Transverse colon (tissue), 4 donors: ENCODE data around the gene PCDHA1. TPM values are rescaled to one million over a fixed set of nuclear protein-coding genes. Genes with fewer than 3 reads are reported as not detected.
"Not testable (repeated sequence)": the region's sequence is repeated elsewhere in the genome, so short reads cannot be mapped to it uniquely, and the experiment has no call there.

Experiments
- DNase-seq: peaks from one replicate; pipeline ENCODE4 v3.0.0-alpha.2; 2019
- H3K27ac ChIP-seq, 4 donors: fragments of 200-600 bp; sonication (generic); 2 replicates each; pipeline ENCODE4 v1.5.1; 2016 to 2018; ENCODE audit warnings: inconsistent platforms in 4 of 4
- H3K27me3 ChIP-seq: fragments of 200-600 bp; sonication (generic); 2 replicates; pipeline ENCODE4 v1.5.1; 2017; ENCODE audit warnings: inconsistent platforms
- H3K36me3 ChIP-seq, 4 donors: fragments of 200-600 bp; sonication (generic); 2 replicates each; pipeline ENCODE4 v1.5.1; 2017 to 2019; ENCODE audit warnings: inconsistent platforms in 4 of 4
- H3K4me1 ChIP-seq, 4 donors: fragments of 200-600 bp; sonication (generic); 2 replicates each; pipeline ENCODE4 v1.5.1; 2017 to 2020; ENCODE audit warnings: inconsistent platforms in 4 of 4
- H3K4me3 ChIP-seq, 4 donors: fragments of 200-600 bp; sonication (generic); 1 replicate in 1 of 4; 2 replicates in 3 of 4; pipeline versions ENCODE4 v1.5.1 to v1.6.1; 2017 to 2019; ENCODE audit warnings: inconsistent platforms in 4 of 4
- H3K9me3 ChIP-seq, 2 donors: fragments of 200-600 bp; sonication (generic); 2 replicates each; pipeline ENCODE4 v1.5.1; 2017 to 2019; ENCODE audit warnings: inconsistent platforms in 2 of 2
- EP300 ChIP-seq: sonication (generic); formaldehyde crosslinking; IDR thresholded peaks from one replicate; pipeline ENCODE4 v1.6.1; 2017; ENCODE audit warnings: antibody characterized with exemption, low read depth
- POLR2A ChIP-seq: fragments of 450-650 bp; IDR thresholded peaks from one replicate; pipeline ENCODE4 v1.6.1; 2016; ENCODE audit warnings: antibody characterized with exemption, mild to moderate bottlenecking, moderate library complexity
- POLR2AphosphoS5 ChIP-seq, 3 donors: sonication (generic); formaldehyde crosslinking; IDR thresholded peaks; one replicate each; pipeline ENCODE4 v1.6.1; 2016; ENCODE audit warnings: antibody characterized with exemption in 3 of 3
- WGBS, 2 donors: methylation state at CpG; one replicate each; pipeline ENCODE4 v1.1.5; 2018; ENCODE audit warnings: low coverage in 1 of 2; 5-methylcytosine and 5-hydroxymethylcytosine counted together
- in situ Hi-C, 4 donors: fragments of 200-750 bp; cut with MboI; loops; one replicate each; pipeline versions ENCODE4 v1.15.0 to v1.15.1; 2017; ENCODE audit warnings: low sequenced_read_pairs in 3 of 4, low pct_ligation_motif_present in 1 of 4, low pct_unique_long_range_greater_than_20kb in 1 of 4
- intact Hi-C: fragments of 100-400 bp; cut with DNase I; formaldehyde crosslinking; loops from one replicate; pipeline ENCODE4 v1.15.1; 2023; ENCODE audit warnings: low total_unique reads
- total RNA-seq, 4 donors: library from RNA; depleted of rRNA; stranded (reverse); fragments of >200 nt; gene quantifications; one replicate each; pipeline ENCODE4 v1.1.0, GENCODE V29; 2016
- TF ChIP-seq, protein P1 (sequence below), 5 experiments: fragments of 200-600 bp in 3 of 5; fragments of 450-650 bp in 2 of 5; sonication (generic) in 3 of 5; IDR thresholded peaks; 1 replicate in 2 of 5; 2 replicates in 3 of 5; pipeline ENCODE4 v1.5.1; 2016 to 2017; ENCODE audit warnings: antibody characterized with exemption in 5 of 5, inconsistent platforms in 3 of 5, mild to moderate bottlenecking in 2 of 5, moderate library complexity in 1 of 5

Gene PCDHA1
- total RNA-seq, 4 donors from 2014 or later = 0.14 TPM; not detected in 3

DNA sequence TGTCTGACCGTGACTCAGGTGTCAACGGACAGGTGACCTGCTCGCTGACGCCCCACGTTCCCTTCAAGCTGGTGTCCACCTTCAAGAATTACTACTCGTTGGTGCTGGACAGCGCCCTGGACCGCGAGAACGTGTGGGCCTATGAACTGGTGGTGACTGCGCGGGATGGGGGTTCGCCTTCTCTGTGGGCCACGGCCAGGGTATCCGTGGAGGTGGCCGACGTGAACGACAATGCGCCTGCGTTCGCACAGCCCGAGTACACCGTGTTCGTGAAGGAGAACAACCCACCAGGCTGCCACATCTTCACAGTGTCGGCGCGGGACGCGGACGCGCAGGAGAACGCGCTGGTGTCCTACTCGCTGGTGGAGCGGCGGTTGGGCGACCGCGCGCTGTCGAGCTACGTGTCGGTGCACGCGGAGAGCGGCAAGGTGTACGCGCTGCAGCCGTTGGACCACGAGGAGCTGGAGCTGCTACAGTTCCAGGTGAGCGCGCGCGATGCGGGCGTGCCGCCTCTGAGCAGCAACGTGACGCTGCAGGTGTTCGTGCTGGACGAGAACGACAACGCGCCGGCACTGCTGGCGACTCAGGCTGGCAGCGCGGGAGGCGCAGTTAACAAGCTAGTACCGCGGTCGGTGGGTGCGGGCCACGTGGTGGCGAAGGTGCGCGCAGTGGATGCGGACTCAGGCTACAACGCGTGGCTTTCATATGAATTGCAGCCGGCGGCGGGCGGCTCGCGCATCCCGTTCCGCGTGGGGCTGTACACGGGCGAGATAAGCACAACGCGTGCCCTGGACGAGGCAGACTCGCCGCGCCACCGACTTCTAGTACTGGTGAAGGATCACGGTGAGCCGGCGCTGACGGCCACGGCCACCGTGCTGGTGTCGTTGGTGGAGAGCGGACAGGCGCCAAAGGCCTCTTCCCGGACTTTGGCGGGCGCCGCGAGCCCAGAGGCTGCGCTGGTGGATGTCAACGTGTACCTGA is 84.6 kb downstream of the PCDHA1 start:
- WGBS, 2 donors = 86% methylated on average over 88 of the region's 114 CpGs; no CpG with 5 or more reads in 1 of the 2 donors
- DNase-seq = no peak
- Histone ChIP-seq H3K9me3 (peaks cover 17 to 20% of the 10 kb centered on the region in 2 donors), H3K27ac (no peak overlapping the region), H3K36me3 (no peaks in the 10 kb centered on the region), H3K4me3 (no peak overlapping the region), H3K4me1 (no peaks in the 10 kb centered on the region), H3K27me3 (no peaks in the 10 kb centered on the region)
- in situ Hi-C loops (no loop called here), intact Hi-C loops (no loop called here)
- TF ChIP-seq, protein P1, sequence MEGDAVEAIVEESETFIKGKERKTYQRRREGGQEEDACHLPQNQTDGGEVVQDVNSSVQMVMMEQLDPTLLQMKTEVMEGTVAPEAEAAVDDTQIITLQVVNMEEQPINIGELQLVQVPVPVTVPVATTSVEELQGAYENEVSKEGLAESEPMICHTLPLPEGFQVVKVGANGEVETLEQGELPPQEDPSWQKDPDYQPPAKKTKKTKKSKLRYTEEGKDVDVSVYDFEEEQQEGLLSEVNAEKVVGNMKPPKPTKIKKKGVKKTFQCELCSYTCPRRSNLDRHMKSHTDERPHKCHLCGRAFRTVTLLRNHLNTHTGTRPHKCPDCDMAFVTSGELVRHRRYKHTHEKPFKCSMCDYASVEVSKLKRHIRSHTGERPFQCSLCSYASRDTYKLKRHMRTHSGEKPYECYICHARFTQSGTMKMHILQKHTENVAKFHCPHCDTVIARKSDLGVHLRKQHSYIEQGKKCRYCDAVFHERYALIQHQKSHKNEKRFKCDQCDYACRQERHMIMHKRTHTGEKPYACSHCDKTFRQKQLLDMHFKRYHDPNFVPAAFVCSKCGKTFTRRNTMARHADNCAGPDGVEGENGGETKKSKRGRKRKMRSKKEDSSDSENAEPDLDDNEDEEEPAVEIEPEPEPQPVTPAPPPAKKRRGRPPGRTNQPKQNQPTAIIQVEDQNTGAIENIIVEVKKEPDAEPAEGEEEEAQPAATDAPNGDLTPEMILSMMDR (IDR thresholded peaks at IDR 0.05) = no peak
- no peak for TF ChIP-seq POLR2A

DNA sequence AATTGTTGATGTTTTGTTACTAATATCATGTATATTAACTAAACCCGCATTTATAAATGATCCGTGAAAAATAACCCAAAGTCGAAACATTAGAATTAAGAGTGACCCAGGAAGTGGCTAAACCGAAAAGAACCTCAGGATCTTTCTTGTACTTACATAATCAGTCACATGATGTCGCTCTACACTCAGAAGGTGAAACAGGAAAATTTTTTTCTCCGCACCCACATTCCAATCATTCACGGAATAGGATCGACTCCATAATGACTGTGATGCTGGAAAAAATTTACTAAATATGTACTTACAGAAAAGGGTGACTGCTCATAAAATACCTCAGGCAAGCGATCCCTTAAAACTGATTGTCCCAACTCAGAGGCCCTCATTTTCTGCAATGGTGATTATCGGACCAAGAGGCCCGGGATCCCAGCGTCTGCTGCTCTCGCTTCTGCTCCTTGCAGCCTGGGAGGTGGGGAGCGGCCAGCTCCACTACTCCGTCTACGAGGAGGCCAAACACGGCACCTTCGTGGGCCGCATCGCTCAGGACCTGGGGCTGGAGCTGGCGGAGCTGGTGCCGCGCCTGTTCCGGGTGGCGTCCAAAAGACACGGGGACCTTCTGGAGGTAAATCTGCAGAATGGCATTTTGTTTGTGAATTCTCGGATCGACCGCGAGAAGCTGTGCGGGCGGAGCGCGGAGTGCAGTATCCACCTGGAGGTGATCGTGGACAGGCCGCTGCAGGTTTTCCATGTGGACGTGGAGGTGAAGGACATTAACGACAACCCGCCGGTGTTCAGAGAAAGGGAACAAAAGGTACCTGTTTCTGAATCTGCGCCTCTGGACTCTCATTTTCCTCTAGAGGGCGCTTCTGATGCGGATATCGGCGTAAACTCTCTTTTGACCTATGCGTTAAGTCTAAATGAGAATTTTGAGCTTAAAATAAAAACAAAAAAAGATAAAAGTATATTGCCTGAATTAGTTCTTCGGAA is 89.4 kb downstream of the PCDHA1 start, which contains the start of gene PCDHA12:
TSS of gene PCDHA12 (plus strand) at position 224 of the 981 bp plus-strand sequence. CDS start at position 389, 165 bp downstream.
- Histone ChIP-seq H3K27ac (no peak within 1 kb of the TSS), H3K9me3 (peaks cover 0 to 45% of the 10 kb centered on the region in 2 donors), H3K4me3 (no peak within 1 kb of the TSS), H3K4me1 (no peaks in the 10 kb centered on the region), H3K36me3 (no peaks in the 10 kb centered on the region), H3K27me3 (peaks cover 11% of the 10 kb centered on the region)
- 40 to 53% methylated on average over 19 to 47 of the region's 47 CpGs for WGBS, 2 donors
- no peak for DNase-seq
- TF ChIP-seq EP300 (no peak), POLR2A (no peak), POLR2AphosphoS5 (IDR thresholded peaks at IDR 0.05) (no peak)
- TF ChIP-seq, protein P1 (IDR thresholded peaks at IDR 0.05) = no peak
- intact Hi-C loops = no loop called here
- in situ Hi-C loops = no loop called here

DNA sequence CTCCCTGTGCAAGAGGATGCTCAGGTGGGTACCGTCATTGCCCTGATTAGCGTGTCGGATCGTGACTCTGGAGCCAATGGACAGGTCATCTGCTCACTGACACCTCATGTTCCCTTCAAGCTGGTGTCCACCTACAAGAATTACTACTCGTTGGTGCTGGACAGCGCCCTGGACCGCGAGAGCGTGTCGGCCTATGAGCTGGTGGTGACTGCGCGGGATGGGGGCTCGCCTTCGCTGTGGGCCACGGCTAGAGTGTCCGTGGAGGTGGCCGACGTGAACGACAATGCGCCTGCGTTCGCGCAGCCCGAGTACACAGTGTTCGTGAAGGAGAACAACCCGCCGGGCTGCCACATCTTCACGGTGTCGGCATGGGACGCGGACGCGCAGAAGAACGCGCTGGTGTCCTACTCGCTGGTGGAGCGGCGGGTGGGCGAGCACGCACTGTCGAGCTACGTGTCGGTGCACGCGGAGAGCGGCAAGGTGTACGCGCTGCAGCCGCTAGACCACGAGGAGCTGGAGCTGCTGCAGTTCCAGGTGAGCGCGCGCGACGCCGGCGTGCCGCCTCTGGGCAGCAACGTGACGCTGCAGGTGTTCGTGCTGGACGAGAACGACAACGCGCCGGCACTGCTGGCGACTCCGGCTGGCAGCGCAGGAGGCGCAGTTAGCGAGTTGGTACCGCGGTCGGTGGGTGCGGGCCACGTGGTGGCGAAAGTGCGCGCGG is 90.8 kb downstream of the PCDHA1 start:
- in situ Hi-C loops = not testable (repeated sequence)

DNA sequence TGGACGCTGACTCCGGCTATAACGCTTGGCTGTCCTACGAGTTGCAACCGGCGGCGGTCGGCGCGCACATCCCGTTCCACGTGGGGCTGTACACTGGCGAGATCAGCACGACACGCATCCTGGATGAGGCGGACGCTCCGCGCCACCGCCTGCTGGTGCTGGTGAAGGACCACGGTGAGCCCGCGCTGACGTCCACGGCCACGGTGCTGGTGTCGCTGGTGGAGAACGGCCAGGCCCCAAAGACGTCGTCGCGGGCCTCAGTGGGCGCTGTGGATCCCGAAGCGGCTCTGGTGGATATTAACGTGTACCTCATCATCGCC is 91.3 kb downstream of the PCDHA1 start:
- no peaks in the 10 kb centered on the region for H3K4me1 ChIP-seq
- H3K9me3 ChIP-seq = peaks cover 0 to 37% of the 10 kb centered on the region in 2 donors
- H3K4me3 ChIP-seq = no peak overlapping the region
- WGBS, 2 donors = 81% methylated on average over 37 of the region's 37 CpGs; no CpG with 5 or more reads in 1 of the 2 donors
- no peak for TF ChIP-seq POLR2AphosphoS5 (IDR thresholded peaks at IDR 0.05)
- TF ChIP-seq EP300 = no peak
- TF ChIP-seq POLR2A = no peak
- TF ChIP-seq, protein P1 (IDR thresholded peaks at IDR 0.05) = no peak
- in situ Hi-C loops (no loop called here), intact Hi-C loops (no loop called here)
- no peak overlapping the region for H3K27ac ChIP-seq
- no peaks in the 10 kb centered on the region for H3K36me3 ChIP-seq
- DNase-seq = no peak
- H3K27me3 ChIP-seq = peaks cover 11% of the 10 kb centered on the region

More for the DNA sequence above, 90.8 kb downstream of the PCDHA1 start:
- Histone ChIP-seq H3K27me3 (peaks cover 11% of the 10 kb centered on the region), H3K9me3 (peaks cover 0 to 41% of the 10 kb centered on the region in 2 donors)
- H3K27ac ChIP-seq, DNase-seq, intact Hi-C loops, H3K36me3 ChIP-seq, H3K4me1 ChIP-seq, H3K4me3 ChIP-seq: not testable (repeated sequence)
- WGBS, 2 donors = 80 to 84% methylated on average over 1 to 80 of the region's 80 CpGs
